ENCODE data around the gene GABPB2.

Gene GABPB2

DNA sequence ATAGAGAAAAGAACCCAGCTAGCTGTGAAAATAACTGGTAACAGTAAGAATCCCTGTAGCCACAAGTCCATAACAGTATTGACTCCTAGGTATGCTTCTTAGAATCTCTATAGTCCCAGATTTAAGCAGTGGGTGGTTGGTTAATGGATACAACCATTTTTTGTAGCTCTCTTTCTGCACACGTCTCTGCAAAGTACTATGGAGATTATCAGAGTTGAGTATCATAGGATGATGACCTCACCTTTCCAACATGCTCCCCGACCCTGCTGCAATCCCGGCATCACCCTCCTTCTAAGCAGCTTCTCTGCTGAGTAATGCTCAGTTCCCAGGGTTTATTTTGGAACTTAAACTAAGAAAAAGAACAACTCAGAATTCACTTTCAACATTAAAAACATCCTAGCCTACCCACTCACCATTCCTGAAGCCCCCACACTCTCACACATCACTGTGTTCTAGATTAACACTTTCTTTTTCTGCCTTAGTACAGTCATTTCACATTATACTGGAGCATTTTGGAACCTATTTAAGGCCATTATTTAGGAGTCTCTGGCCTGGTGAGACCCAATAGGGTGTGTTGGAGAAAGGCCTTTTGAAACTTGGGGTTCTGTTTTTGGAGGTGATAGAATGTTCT lies 7.7 kb upstream of the GABPB2 start (continued):
- TF ChIP-seq ZNF335 (tag by site-specific recombination; conservative IDR thresholded peaks at IDR 0.05) = 0 out of 2 replicates have a peak, but pooled peaks have one; percentile 18
- TF ChIP-seq ZNF433 (tag by site-specific recombination; IDR thresholded peaks at IDR 0.05; ENCODE audit: low read depth) = no peak
- TF ChIP-seq MEIS1 (CRISPR knock-in tag; IDR thresholded peaks at IDR 0.05; ENCODE audit: borderline replicate concordance) = no peak
- peak; percentile 61; the same call in 1 of the 2 replicates for TF ChIP-seq ZNF394 (tag by site-specific recombination; IDR thresholded peaks at IDR 0.05; ENCODE audit: borderline replicate concordance)
- peak; percentile 66 for TF ChIP-seq PRDM1 (tag by site-specific recombination; IDR thresholded peaks at IDR 0.05)
- peak; percentile 46; the same call in 1 of the 2 replicates for TF ChIP-seq ZBTB48 (tag by site-specific recombination; IDR thresholded peaks at IDR 0.05)
- peak; percentile 45; the same call in 1 of the 2 replicates for TF ChIP-seq ZBTB20 (tag by site-specific recombination; IDR thresholded peaks at IDR 0.05)
- no peak for TF ChIP-seq ELK4 (IDR thresholded peaks at IDR 0.05; ENCODE audit: borderline replicate concordance, low read depth, low read length)
- TF ChIP-seq ZNF311 (tag by site-specific recombination; IDR thresholded peaks at IDR 0.05; ENCODE audit: borderline replicate concordance) = no peak
- peak; percentile 71; the same call in 1 of the 2 replicates for TF ChIP-seq TRIM28 (IDR thresholded peaks at IDR 0.05; ENCODE audit: borderline replicate concordance, low read length)
- TF ChIP-seq ZBTB7A (tag by site-specific recombination; IDR thresholded peaks at IDR 0.05; ENCODE audit: low read depth) = no peak
- no peak for TF ChIP-seq SP3 (tag by site-specific recombination; IDR thresholded peaks at IDR 0.05)
- TF ChIP-seq, protein P1, sequence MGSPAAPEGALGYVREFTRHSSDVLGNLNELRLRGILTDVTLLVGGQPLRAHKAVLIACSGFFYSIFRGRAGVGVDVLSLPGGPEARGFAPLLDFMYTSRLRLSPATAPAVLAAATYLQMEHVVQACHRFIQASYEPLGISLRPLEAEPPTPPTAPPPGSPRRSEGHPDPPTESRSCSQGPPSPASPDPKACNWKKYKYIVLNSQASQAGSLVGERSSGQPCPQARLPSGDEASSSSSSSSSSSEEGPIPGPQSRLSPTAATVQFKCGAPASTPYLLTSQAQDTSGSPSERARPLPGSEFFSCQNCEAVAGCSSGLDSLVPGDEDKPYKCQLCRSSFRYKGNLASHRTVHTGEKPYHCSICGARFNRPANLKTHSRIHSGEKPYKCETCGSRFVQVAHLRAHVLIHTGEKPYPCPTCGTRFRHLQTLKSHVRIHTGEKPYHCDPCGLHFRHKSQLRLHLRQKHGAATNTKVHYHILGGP (tag by site-specific recombination; IDR thresholded peaks at IDR 0.05) = no peak
- TF ChIP-seq ZNF600 (tag by site-specific recombination; IDR thresholded peaks at IDR 0.05) = peak; percentile 86
- no peak for TF ChIP-seq ZNF223 (tag by site-specific recombination; IDR thresholded peaks at IDR 0.05)
- TF ChIP-seq ZNF501 (tag by site-specific recombination; IDR thresholded peaks at IDR 0.05) = peak; percentile 46; the same call in 1 of the 2 replicates
- no peak for TF ChIP-seq ZNF148 (tag by site-specific recombination; IDR thresholded peaks at IDR 0.05; ENCODE audit: borderline replicate concordance)
- no peak for TF ChIP-seq OVOL3 (tag by site-specific recombination; IDR thresholded peaks at IDR 0.05)
- TF ChIP-seq, protein P2, sequence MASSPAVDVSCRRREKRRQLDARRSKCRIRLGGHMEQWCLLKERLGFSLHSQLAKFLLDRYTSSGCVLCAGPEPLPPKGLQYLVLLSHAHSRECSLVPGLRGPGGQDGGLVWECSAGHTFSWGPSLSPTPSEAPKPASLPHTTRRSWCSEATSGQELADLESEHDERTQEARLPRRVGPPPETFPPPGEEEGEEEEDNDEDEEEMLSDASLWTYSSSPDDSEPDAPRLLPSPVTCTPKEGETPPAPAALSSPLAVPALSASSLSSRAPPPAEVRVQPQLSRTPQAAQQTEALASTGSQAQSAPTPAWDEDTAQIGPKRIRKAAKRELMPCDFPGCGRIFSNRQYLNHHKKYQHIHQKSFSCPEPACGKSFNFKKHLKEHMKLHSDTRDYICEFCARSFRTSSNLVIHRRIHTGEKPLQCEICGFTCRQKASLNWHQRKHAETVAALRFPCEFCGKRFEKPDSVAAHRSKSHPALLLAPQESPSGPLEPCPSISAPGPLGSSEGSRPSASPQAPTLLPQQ (tag by site-specific recombination; IDR thresholded peaks at IDR 0.05) = 0 out of 2 replicates have a peak, but pooled peaks have one; percentile 30
- 0 out of 2 replicates have a peak, but pooled peaks have one; percentile 8 for TF ChIP-seq ZNF146 (tag by site-specific recombination; IDR thresholded peaks at IDR 0.05)
- TF ChIP-seq ZNF214 (tag by site-specific recombination; IDR thresholded peaks at IDR 0.05; ENCODE audit: borderline replicate concordance) = no peak

Measured in HEK293 (cell line).